Fibroblast of mammary gland (primary cell): ENCODE measurements around the gene TBC1D22A.

Experiments
- DNase-seq: peaks from one replicate; pipeline ENCODE4 v3.0.0-alpha.2; 2010; ENCODE audit warnings: low read depth
- H3K4me3 ChIP-seq: 2 replicates; pipeline ENCODE4 v1.5.1; 2011; ENCODE audit warnings: low read depth, mild to moderate bottlenecking, low read length, moderate library complexity; ENCODE audit not compliant: control insufficient read depth
- CTCF ChIP-seq: conservative IDR thresholded peaks from 2 replicates; pipeline ENCODE4 v1.5.1; 2011; ENCODE audit warnings: low read depth, low read length, inconsistent platforms; ENCODE audit not compliant: control insufficient read depth, insufficient read depth

Gene TBC1D22A

GRCh38 chr22:47188261-47189055 is 426.0 kb downstream of the TBC1D22A start:
- no peak for TF ChIP-seq CTCF
- no peak overlapping the region for H3K4me3 ChIP-seq
- DNase-seq: no peak

- no peak for DNase-seq
- H3K4me3 ChIP-seq: no peak overlapping the region
Measured at GRCh38 chr22:47189056-47189916, 426.8 kb downstream of the TBC1D22A start.

GRCh38 chr22:47190276-47190956 is 428.0 kb downstream of the TBC1D22A start:
- no peak overlapping the region for H3K4me3 ChIP-seq
- DNase-seq: no peak
- TF ChIP-seq CTCF: no peak

More at GRCh38 chr22:47189056-47189916, 426.8 kb downstream of the TBC1D22A start:
- TF ChIP-seq CTCF: no peak

- no peak overlapping the region for H3K4me3 ChIP-seq
- no peak for TF ChIP-seq CTCF
- DNase-seq: no peak
Measured at GRCh38 chr22:47190957-47191670, 428.7 kb downstream of the TBC1D22A start.

GRCh38 chr22:47191671-47192650 is 429.5 kb downstream of the TBC1D22A start:
- DNase-seq: no peak

More at GRCh38 chr22:47191671-47192650, 429.5 kb downstream of the TBC1D22A start:
- no peak for TF ChIP-seq CTCF
- no peak overlapping the region for H3K4me3 ChIP-seq
